Renal pelvis (tissue), 4 donors: Measurements from ENCODE around the gene KIAA0753. TPM values are rescaled to one million over a fixed set of nuclear protein-coding genes. Genes with fewer than 3 reads are reported as not detected.

ENCODE experiments used
- DNase-seq: peaks from one replicate; pipeline ENCODE4 v3.0.0-alpha.2; 2013
- polyA plus RNA-seq, 3 donors: library from polyadenylated mRNA; unstranded; fragments of 120-200 nt; gene quantifications; one replicate each; pipeline ENCODE4 v1.2.1, GENCODE V29; 2013; ENCODE audit not compliant: insufficient read length in 3 of 3

The KIAA0753 gene
- polyA plus RNA-seq, 3 donors, result 34.4 to 46.2 (median 41.4) TPM

DNA sequence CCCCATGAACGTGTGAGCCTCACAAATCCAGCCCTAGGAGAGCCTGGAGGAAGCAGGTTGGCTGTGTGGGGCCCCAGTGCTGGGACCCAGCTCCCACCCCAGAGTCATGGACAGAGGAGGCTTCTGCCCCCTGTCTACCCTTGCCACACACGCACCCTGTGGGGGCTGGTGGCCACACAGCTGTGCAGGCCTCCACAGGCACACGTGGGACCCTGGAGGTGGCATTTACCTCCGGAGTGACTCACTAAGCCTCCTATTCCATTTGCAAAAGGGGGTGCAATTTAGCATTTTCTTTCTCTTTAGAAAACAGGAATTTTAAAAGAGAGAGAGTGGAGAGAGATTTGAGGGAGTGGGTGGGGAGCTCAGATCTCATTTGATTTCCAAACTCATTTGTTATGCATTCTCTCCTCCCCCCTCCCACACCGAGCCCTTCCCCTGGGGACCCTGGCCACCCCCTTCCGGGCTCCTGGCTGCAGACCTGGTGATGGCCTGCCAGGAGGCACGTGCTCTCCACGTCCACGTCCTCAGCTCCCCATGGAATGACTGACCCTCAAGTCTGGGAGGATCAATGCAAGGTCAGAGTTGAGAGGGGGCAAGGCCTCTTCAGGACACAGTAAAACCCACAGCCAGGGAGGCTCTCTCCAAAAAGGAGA, 91.0 kb downstream of the KIAA0753 start:
- no peak for DNase-seq

- DNase-seq, result no peak
Measured at GRCh38 chr17:6548578-6549330, 91.8 kb downstream of the KIAA0753 start.

DNA sequence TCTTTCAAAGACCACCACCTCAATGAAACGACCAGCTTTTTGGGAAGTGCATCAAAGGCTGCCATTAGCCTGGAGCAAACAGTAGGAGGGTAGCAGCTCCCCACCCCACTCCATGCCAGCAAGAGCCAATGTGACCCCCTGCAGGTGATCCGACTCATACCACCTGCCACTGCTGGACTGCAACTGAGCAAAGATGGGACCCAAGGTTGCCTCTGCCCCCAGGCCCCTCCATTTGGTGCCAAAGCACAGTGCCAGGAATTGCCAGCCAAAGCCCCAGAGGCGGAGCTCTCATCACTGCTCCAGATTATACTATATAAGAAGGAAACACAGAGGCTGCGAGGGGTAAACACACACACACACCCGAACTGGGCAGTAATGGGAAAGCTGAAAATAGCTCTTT, 92.5 kb downstream of the KIAA0753 start:
- no peak for DNase-seq

DNA sequence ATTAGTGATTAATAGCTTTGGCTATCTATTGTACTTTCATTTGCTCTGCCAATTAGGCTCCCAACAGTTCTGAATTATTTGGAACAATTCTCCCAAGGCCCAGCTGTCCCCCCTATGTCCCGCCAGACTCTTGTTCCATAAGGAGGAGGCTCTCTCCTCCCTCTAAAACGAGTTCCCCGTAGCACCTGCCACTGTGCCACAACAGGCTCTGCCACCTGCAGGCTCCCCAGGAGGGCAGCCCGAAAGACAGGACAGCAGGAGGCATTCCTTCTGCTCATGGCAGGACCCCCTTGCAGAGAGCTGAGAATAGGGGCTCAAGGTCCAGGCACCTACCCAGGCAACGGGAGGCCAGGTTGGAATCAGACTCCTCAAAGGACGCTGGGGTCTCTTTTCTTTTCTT, 93.2 kb downstream of the KIAA0753 start:
- no peak for DNase-seq

- DNase-seq, result no peak
Measured at GRCh38 chr17:6546069-6546718, 94.3 kb downstream of the KIAA0753 start.

GRCh38 chr17:6545291-6545690, 95.2 kb downstream of the KIAA0753 start:
- DNase-seq, result no peak

- DNase-seq, result no peak
Measured at GRCh38 chr17:6544011-6544370, 96.5 kb downstream of the KIAA0753 start.

GRCh38 chr17:6543079-6544010, 97.2 kb downstream of the KIAA0753 start:
- DNase-seq, result no peak

- DNase-seq, result no peak
Measured at GRCh38 chr17:6542577-6542976, 97.9 kb downstream of the KIAA0753 start.

GRCh38 chr17:6541886-6542285, 98.6 kb downstream of the KIAA0753 start:
- no peak for DNase-seq

- no peak for DNase-seq
Measured at GRCh38 chr17:6539871-6540270, 100.6 kb downstream of the KIAA0753 start.

DNA sequence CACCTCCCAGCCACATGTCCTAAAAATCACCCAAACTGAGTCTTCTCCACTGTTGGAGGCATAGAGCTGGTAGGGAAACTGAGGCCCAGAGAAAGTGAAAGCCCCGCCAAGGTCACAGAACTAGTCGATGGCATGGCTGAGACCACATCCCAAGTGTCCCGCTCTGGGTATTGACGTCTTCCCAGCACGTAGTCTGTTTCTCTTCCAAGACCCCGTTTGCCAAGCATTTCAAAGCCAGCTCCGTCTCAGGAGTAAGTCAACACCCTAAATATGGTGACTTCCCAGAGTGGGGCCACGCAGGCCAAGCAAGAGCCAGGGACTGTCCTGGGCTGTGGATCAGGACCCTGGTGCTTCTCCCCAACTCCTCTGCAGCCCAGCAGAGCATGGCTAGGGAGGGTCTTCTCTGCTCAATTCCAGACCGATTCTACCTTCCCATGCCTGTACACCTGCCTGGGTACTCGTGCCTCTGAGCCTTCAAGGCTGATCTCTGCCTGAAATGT, 103.9 kb downstream of the KIAA0753 start:
- DNase-seq, result no peak

DNA sequence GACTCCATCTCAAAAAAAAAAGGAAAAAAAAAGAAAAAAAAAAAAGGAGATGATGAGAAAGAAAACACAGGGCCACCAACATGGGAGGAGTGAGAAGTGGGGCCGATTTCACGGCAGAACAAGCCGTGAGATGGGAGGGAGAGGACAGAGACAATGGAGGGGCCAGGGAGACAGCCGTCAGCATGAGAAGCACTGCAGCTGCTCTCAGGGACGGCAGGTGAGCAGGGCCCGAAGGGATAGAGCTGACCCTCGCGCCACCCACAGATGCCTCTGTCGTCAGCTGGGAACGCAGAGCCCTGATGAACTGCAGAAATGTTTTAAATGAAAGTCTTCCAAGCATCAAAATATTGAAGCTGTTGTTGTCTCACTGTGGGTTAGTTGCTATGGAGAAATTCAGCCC, 104.5 kb downstream of the KIAA0753 start:
- DNase-seq, result no peak

DNA sequence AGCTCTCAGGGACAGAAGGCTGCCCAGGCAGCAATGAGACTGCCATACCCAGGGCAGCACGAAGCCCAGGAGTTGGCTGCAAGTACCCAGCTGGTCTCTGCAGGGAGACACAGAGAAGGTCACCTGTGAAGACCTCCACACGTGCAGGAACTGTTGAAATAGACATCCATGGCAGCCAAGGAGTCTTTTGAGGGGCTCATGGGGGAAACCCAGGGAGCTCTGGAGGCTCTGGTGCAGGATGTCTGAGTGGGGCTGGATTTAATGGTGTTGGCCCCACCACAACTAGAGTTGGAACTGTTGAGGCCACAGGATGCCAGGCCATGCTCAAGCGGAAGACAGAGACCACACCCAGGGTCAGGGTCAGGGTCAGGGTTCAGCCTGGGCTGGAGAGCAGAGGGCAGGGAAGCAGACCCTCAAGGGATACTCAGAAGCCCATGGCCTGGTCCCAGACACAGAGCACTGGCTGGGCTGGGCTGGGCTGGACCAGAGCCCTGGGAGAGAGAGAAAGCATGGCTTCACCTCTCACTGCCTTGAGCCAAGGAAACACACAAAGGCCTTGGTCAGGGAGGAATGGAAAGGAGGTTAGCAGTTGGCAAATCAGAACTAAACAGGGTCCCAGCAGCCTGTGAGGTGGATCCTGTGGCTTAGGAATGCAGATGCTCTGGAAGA, 105.5 kb downstream of the KIAA0753 start:
- no peak for DNase-seq

- no peak for DNase-seq
Measured at GRCh38 chr17:6532441-6532885, 108.0 kb downstream of the KIAA0753 start.

- no peak for DNase-seq
Measured at GRCh38 chr17:6531575-6531974, 108.9 kb downstream of the KIAA0753 start.

GRCh38 chr17:6530324-6530920, 110.1 kb downstream of the KIAA0753 start:
- no peak for DNase-seq

- DNase-seq, result no peak
Measured at GRCh38 chr17:6528557-6528956, 112.0 kb downstream of the KIAA0753 start.
